ENCODE measurements around the gene IGFBP2.

Gene IGFBP2

DNA sequence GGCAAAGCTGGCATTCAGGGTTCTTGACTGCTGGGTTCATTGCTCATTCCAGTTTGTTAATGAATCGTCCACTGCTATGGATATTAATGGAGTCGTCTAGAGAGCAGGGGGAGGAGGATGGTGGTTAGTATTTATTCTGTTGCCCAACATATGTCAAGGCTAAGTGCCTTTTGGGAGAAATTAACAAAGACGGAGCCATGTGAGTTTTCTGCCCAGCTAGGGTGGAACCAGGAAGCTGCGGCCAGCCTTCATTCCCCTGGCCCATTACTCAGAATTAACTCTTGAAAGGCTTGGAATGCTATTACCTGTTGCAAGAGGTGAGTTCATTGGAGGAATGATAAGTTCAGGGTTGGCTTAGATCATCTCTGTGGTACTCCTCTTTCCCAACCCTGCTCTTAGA lies 19.3 kb downstream of the IGFBP2 start:
- TF ChIP-seq, protein P1, sequence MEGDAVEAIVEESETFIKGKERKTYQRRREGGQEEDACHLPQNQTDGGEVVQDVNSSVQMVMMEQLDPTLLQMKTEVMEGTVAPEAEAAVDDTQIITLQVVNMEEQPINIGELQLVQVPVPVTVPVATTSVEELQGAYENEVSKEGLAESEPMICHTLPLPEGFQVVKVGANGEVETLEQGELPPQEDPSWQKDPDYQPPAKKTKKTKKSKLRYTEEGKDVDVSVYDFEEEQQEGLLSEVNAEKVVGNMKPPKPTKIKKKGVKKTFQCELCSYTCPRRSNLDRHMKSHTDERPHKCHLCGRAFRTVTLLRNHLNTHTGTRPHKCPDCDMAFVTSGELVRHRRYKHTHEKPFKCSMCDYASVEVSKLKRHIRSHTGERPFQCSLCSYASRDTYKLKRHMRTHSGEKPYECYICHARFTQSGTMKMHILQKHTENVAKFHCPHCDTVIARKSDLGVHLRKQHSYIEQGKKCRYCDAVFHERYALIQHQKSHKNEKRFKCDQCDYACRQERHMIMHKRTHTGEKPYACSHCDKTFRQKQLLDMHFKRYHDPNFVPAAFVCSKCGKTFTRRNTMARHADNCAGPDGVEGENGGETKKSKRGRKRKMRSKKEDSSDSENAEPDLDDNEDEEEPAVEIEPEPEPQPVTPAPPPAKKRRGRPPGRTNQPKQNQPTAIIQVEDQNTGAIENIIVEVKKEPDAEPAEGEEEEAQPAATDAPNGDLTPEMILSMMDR (conservative IDR thresholded peaks at IDR 0.05) = no peak
- TF ChIP-seq ZFX (IDR thresholded peaks at IDR 0.05) = no peak

DNA sequence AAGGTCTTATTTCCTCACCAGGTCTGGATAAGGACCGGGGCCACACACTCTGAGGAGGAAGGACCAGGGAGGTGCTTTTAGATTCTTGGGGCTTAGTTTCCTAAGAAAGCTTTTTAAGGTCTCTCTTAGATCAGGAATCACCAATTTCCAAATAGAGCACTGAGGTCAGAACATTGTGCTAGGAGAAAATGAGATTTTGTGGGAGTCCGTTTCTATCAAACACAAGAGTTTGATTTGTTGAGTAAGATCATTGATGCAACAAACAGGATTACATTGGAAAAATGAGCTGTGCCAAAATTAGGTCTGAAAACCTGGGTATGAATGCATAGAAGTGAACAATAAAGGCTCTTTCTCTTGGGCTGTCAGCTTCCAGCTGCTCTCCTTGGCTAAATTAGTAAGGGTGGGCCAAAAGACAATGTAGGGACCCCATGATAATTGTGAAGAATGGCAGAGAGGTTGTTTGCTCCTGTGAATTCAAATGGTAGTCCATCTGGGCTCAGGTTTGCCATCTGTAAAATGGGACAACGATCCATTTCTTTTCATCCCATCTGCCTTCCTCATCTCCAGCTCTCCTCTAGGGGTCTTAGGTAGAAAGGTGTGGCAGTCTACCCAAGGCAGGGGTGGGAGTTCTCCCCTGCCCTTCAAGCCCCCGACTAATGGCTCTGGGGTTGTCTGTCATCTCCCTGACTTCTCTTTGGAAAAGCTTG lies 20.0 kb downstream of the IGFBP2 start:
- no peak for TF ChIP-seq ZFX (IDR thresholded peaks at IDR 0.05)
- TF ChIP-seq, protein P1 (conservative IDR thresholded peaks at IDR 0.05) = no peak
- H3K27ac ChIP-seq = no peak overlapping the region

More for the DNA sequence above, 19.3 kb downstream of the IGFBP2 start:
- no peak overlapping the region for H3K27ac ChIP-seq

DNA sequence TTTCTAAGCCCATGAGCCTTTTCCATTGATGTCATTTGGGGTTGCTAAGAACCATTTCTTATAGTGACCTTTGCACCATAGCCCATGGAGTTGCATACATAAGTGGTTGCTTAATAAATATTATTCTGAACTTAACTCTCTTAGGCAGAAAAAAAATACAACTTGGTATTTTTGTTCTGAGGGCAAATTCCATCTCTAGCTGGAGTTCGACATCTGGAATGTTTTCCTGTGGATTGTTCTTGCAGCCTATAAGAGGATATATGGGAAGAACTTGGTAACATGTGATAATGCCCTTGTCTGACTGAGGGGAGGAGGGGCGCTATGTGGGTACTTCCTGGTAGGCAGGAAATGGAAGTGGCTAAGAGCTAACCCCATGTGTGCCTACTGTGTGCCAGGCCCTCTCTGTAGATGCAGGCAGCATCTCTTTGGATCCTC lies 20.7 kb downstream of the IGFBP2 start:
- H3K27ac ChIP-seq = no peak overlapping the region
- TF ChIP-seq ZFX (IDR thresholded peaks at IDR 0.05) = no peak
- TF ChIP-seq, protein P1 (conservative IDR thresholded peaks at IDR 0.05) = no peak

DNA sequence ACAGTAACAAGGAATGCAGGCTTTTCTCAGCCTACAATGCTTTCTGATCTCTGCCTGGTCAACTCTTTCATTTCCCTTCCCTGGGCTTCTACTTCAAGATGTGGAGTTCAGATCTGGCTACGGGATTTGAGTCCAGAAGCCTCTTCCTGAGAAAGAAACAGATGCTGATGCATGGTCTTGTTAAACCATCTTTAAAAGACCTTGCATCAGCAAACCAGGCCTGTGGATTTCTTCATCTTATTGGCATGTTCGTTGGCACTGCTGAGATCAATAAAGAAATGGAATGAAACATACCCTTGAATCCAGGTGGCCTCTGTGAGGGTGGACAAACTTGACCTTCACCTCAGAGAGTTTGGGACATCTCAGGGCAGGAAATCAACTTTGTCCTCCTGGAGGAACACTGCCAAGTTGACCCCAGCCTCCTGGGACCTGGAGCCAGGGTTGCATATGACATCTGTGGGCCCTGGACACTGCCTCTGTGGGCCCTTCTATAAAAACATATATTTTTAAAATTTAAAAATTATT lies 21.4 kb downstream of the IGFBP2 start:
- TF ChIP-seq ZFX (IDR thresholded peaks at IDR 0.05) = no peak
- TF ChIP-seq, protein P1 (conservative IDR thresholded peaks at IDR 0.05) = no peak
- no peak overlapping the region for H3K27ac ChIP-seq

DNA sequence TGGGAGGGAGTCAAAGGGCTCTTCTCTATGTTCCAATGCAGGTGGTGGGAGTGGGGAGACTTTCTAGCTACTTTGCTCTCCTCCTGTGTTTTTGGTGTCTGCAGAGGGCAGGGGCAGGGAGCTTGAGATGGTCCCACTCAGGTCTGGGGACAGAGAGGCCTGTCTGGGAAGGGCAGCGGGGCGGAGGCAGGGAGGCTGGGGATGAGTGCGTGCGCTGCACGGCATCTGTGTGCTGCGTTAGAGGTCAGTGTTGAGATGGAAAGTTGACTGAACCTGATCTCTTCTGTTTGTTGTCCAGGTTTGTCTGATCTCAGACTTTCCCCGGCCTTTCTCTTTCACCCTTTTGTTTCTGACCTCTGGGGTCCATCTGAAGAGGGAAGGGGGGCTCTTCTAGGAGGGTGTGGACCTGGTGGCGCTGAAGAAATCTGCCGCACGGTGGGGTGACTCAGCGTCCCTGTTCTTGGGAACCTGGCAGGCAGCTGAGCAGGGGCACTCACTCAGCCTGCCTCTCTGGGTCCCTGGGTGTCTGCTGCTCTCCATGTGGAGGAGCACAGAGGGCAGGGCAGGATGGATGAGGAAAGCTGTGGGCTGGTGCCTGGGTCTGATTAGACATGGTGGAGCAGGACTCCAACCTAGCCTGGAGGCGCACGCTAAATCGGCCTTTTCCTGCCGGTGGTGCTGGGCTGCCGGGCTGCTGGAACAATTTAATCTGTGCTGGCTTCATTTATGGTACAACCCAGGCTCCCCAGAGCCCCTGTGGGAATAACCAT lies 24.1 kb downstream of the IGFBP2 start:
- TF ChIP-seq, protein P1 (conservative IDR thresholded peaks at IDR 0.05) = no peak
- TF ChIP-seq ZFX (IDR thresholded peaks at IDR 0.05) = no peak

DNA sequence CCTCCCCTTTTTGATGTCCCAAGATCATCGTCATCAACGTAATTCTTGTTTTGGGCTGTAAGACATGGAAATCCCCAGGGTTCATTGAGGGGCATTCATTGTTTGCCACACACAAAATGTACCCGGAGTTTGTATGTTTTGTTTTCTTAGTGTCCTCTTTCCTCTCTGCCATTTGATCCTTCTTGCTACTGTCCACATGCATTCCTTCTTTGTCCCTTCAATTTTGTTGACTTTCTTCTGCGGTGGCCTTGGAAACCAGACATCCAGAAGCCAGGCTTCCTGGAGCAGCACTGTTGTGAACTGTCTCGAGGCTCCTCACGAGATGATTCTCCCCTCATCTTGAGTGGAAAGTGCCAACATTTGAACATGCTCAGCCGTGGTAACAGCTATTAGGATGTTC lies 24.8 kb downstream of the IGFBP2 start:
- no peak overlapping the region for H3K27ac ChIP-seq

More for the DNA sequence above, 24.1 kb downstream of the IGFBP2 start:
- no peak overlapping the region for H3K27ac ChIP-seq

More for the DNA sequence above, 24.8 kb downstream of the IGFBP2 start:
- TF ChIP-seq, protein P1 (conservative IDR thresholded peaks at IDR 0.05) = no peak
